Activated CD4-positive, alpha-beta T cell treated with anti-CD3 and anti-CD28 coated beads for 36 hours (primary cell): ENCODE measurements around the gene PDE10A. TPM values are rescaled to one million over a fixed set of nuclear protein-coding genes. Genes with fewer than 3 reads are reported as not detected.
"Not testable (repeated sequence)": the region's sequence is repeated elsewhere in the genome, so short reads cannot be mapped to it uniquely, and the experiment has no call there.

Experiments
- ATAC-seq: fragments of 200-7000 bp; cut with Tn5 transposase; one replicate; pipeline ENCODE4 v1.10.0; 2021; ENCODE audit warnings: mild to moderate bottlenecking, moderate library complexity
- CTCF ChIA-PET: fragments of 350-600 bp; sonication (Branson Sonifier 250); formaldehyde crosslinking; loops from one replicate; lab custom pipeline; 2021; ENCODE audit warnings: antibody characterized with exemption; lab: Charles Lee
- POLR2A ChIA-PET: fragments of 350-600 bp; sonication (Branson Sonifier 250); formaldehyde crosslinking; loops from one replicate; lab custom pipeline; 2021; ENCODE audit warnings: antibody characterized with exemption, inconsistent platforms; lab: Charles Lee
- DNase-seq: peaks from one replicate; pipeline ENCODE4 v3.0.0-alpha.2; 2020
- H3K27ac Mint-ChIP-seq: one replicate; pipeline ENCODE4 v1.8.0; 2021; ENCODE audit warnings: mixed read lengths
- H3K27me3 Mint-ChIP-seq: one replicate; pipeline ENCODE4 v1.8.0; 2021; ENCODE audit warnings: mixed read lengths
- H3K36me3 Mint-ChIP-seq: one replicate; pipeline ENCODE4 v1.8.0; 2021; ENCODE audit warnings: low read depth, mixed read lengths
- H3K4me1 Mint-ChIP-seq: one replicate; pipeline ENCODE4 v1.8.0; 2021; ENCODE audit warnings: mixed read lengths
- H3K4me3 Mint-ChIP-seq: one replicate; pipeline ENCODE4 v1.8.0; 2021; ENCODE audit warnings: mild to moderate bottlenecking, moderate library complexity, mixed read lengths
- H3K9me3 Mint-ChIP-seq: one replicate; pipeline ENCODE4 v1.8.0; 2021; ENCODE audit warnings: low read depth, mixed read lengths
- intact Hi-C, 2 experiments: fragments of 100-400 bp; cut with DNase I in 1 of 2; cut with micrococcal nuclease in 1 of 2; formaldehyde crosslinking; loops; one replicate each; pipeline versions ENCODE4 v1.14.2 to v1.15.1; 2022 to 2024; cut with DNase I, micrococcal nuclease
- total RNA-seq, 2 experiments: library from RNA; stranded (reverse); gene quantifications; one replicate each; pipeline ENCODE4 v1.2.3, GENCODE V29; 2021

The PDE10A gene
- total RNA-seq, 2 experiments from 2014 or later, result not detected

GRCh38 chr6:165574220-165575157 lies 88.6 kb downstream of the PDE10A start:
- peaks cover 2% of the 10 kb centered on the region for H3K9me3 Mint-ChIP-seq
- no peak overlapping the region for H3K4me3 Mint-ChIP-seq
- H3K4me1 Mint-ChIP-seq, result no peaks in the 10 kb centered on the region
- ATAC-seq (no peak), DNase-seq (no peak)
- no peaks in the 10 kb centered on the region for H3K27me3 Mint-ChIP-seq
- ChIA-PET CTCF (no interaction called here), POLR2A (no interaction called here)
- intact Hi-C loops, result no loop called here
- no peaks in the 10 kb centered on the region for H3K36me3 Mint-ChIP-seq
- no peak overlapping the region for H3K27ac Mint-ChIP-seq

GRCh38 chr6:165573671-165574070 lies 89.4 kb downstream of the PDE10A start:
- ATAC-seq (no peak), DNase-seq (no peak)
- H3K4me3 Mint-ChIP-seq, result no peak overlapping the region
- no peak overlapping the region for H3K27ac Mint-ChIP-seq
- H3K9me3 Mint-ChIP-seq, result peaks cover 2% of the 10 kb centered on the region
- intact Hi-C loops, result no loop called here
- POLR2A ChIA-PET, result no interaction called here
- H3K27me3 Mint-ChIP-seq, result no peaks in the 10 kb centered on the region
- no peaks in the 10 kb centered on the region for H3K36me3 Mint-ChIP-seq
- no peaks in the 10 kb centered on the region for H3K4me1 Mint-ChIP-seq
- CTCF ChIA-PET, result no interaction called here

GRCh38 chr6:165571721-165572132 lies 91.3 kb downstream of the PDE10A start:
- Mint-ChIP-seq H3K36me3 (no peaks in the 10 kb centered on the region), H3K27ac (no peak overlapping the region), H3K4me1 (no peaks in the 10 kb centered on the region), H3K27me3 (no peaks in the 10 kb centered on the region), H3K4me3 (no peak overlapping the region), H3K9me3 (peaks cover 2% of the 10 kb centered on the region)
- ChIA-PET CTCF (no interaction called here), POLR2A (no interaction called here)
- intact Hi-C loops, result no loop called here
- DNase-seq (no peak), ATAC-seq (no peak)

- H3K4me3 Mint-ChIP-seq, result no peak overlapping the region
- no peaks in the 10 kb centered on the region for H3K36me3 Mint-ChIP-seq
- no peak for ATAC-seq
- intact Hi-C loops, result no loop called here
- no peak overlapping the region for H3K27ac Mint-ChIP-seq
- POLR2A ChIA-PET, result no interaction called here
- no peaks in the 10 kb centered on the region for H3K27me3 Mint-ChIP-seq
- no peak for DNase-seq
- CTCF ChIA-PET, result no interaction called here
- peaks cover 2% of the 10 kb centered on the region for H3K9me3 Mint-ChIP-seq
- no peaks in the 10 kb centered on the region for H3K4me1 Mint-ChIP-seq
Observed at GRCh38 chr6:165571068-165571682, 91.9 kb downstream of the PDE10A start.

- Mint-ChIP-seq H3K36me3 (no peaks in the 10 kb centered on the region), H3K4me3 (no peak overlapping the region), H3K27ac (no peak overlapping the region), H3K4me1 (no peaks in the 10 kb centered on the region), H3K27me3 (no peaks in the 10 kb centered on the region), H3K9me3 (peaks cover 1% of the 10 kb centered on the region)
- ChIA-PET POLR2A (no interaction called here), CTCF (no interaction called here)
- no peak for ATAC-seq
- intact Hi-C loops, result no loop called here
- no peak for DNase-seq
Observed at GRCh38 chr6:165568326-165568725, 94.7 kb downstream of the PDE10A start.

GRCh38 chr6:165566088-165566828 lies 96.8 kb downstream of the PDE10A start:
- intact Hi-C loops, result no loop called here
- no peaks in the 10 kb centered on the region for H3K27me3 Mint-ChIP-seq
- ChIA-PET CTCF (no interaction called here), POLR2A (no interaction called here)
- H3K4me1 Mint-ChIP-seq, result no peaks in the 10 kb centered on the region
- DNase-seq, result no peak
- ATAC-seq, result no peak
- H3K4me3 Mint-ChIP-seq, result no peak overlapping the region
- no peaks in the 10 kb centered on the region for H3K36me3 Mint-ChIP-seq
- H3K9me3 Mint-ChIP-seq, result no peaks in the 10 kb centered on the region
- no peak overlapping the region for H3K27ac Mint-ChIP-seq

- Mint-ChIP-seq H3K9me3 (peaks cover 6% of the 10 kb centered on the region), H3K27ac (no peak overlapping the region), H3K4me1 (no peaks in the 10 kb centered on the region), H3K36me3 (no peaks in the 10 kb centered on the region), H3K27me3 (no peaks in the 10 kb centered on the region), H3K4me3 (no peak overlapping the region)
- intact Hi-C loops, result no loop called here
- DNase-seq (no peak), ATAC-seq (no peak)
- POLR2A ChIA-PET, result no interaction called here
- CTCF ChIA-PET, result no interaction called here
Observed at GRCh38 chr6:165562421-165563090, 100.5 kb downstream of the PDE10A start.

GRCh38 chr6:165559632-165560031 lies 103.4 kb downstream of the PDE10A start:
- Mint-ChIP-seq H3K9me3 (peaks cover 8% of the 10 kb centered on the region), H3K27me3 (no peaks in the 10 kb centered on the region), H3K4me1 (no peaks in the 10 kb centered on the region), H3K36me3 (no peaks in the 10 kb centered on the region), H3K27ac (no peak overlapping the region), H3K4me3 (no peak overlapping the region)
- ChIA-PET POLR2A (no interaction called here), CTCF (no interaction called here)
- intact Hi-C loops, result no loop called here
- no peak for DNase-seq
- ATAC-seq, result no peak

- DNase-seq, ATAC-seq, CTCF ChIA-PET, intact Hi-C loops, H3K4me1 Mint-ChIP-seq, H3K4me3 Mint-ChIP-seq, POLR2A ChIA-PET, H3K27me3 Mint-ChIP-seq, H3K27ac Mint-ChIP-seq, H3K36me3 Mint-ChIP-seq: not testable (repeated sequence)
- peaks cover 10% of the 10 kb centered on the region for H3K9me3 Mint-ChIP-seq
Observed at GRCh38 chr6:165558097-165558496, 104.9 kb downstream of the PDE10A start.

GRCh38 chr6:165557674-165558073 lies 105.4 kb downstream of the PDE10A start:
- ATAC-seq, result no peak
- no peaks in the 10 kb centered on the region for H3K36me3 Mint-ChIP-seq
- intact Hi-C loops, result no loop called here

GRCh38 chr6:165556116-165556843 lies 106.8 kb downstream of the PDE10A start:
- Mint-ChIP-seq H3K27ac (no peak overlapping the region), H3K4me3 (no peak overlapping the region), H3K27me3 (no peaks in the 10 kb centered on the region), H3K36me3 (no peaks in the 10 kb centered on the region), H3K9me3 (peaks cover 10% of the 10 kb centered on the region), H3K4me1 (no peaks in the 10 kb centered on the region)
- no peak for ATAC-seq
- intact Hi-C loops, result no loop called here
- no peak for DNase-seq
- POLR2A ChIA-PET, result no interaction called here
- CTCF ChIA-PET, result no interaction called here

More at GRCh38 chr6:165557674-165558073, 105.4 kb downstream of the PDE10A start:
- Mint-ChIP-seq H3K4me3 (no peak overlapping the region), H3K27me3 (no peaks in the 10 kb centered on the region), H3K4me1 (no peaks in the 10 kb centered on the region), H3K9me3 (peaks cover 10% of the 10 kb centered on the region), H3K27ac (no peak overlapping the region)
- ChIA-PET CTCF (no interaction called here), POLR2A (no interaction called here)
- no peak for DNase-seq
